OCI-LY1 (cell line): ENCODE results near the gene MIX23.

ENCODE experiments used
- H2AFZ ChIP-seq: fragments of 200-600 bp; sonication (generic), shearing (Covaris generic); 2 replicates; pipeline ENCODE4 v1.6.0; 2014; ENCODE audit warnings: antibody characterized with exemption, mild to moderate bottlenecking, low read length
- H3F3A ChIP-seq: fragments of 200-600 bp; sonication (generic), shearing (Covaris generic); 2 replicates; pipeline ENCODE4 v1.6.0; 2014; ENCODE audit warnings: mild to moderate bottlenecking, antibody characterized with exemption, low read length, moderate library complexity; ENCODE audit not compliant: insufficient read depth
- H3K27ac ChIP-seq: fragments of 200-600 bp; sonication (generic); 2 replicates; pipeline ENCODE4 v1.5.1; 2014; ENCODE audit warnings: low read length, mixed run types, mild to moderate bottlenecking, low read depth; ENCODE audit not compliant: poor library complexity, severe bottlenecking
- H3K27me3 ChIP-seq: fragments of 200-600 bp; sonication (generic); 2 replicates; pipeline ENCODE4 v1.6.0; 2014; ENCODE audit warnings: antibody characterized with exemption, mild to moderate bottlenecking, low read length, moderate library complexity; ENCODE audit not compliant: insufficient read depth
- H3K36me3 ChIP-seq: fragments of 200-600 bp; sonication (generic); 2 replicates; pipeline ENCODE4 v1.6.1; 2014; ENCODE audit warnings: mild to moderate bottlenecking, antibody characterized with exemption, low read length, moderate library complexity, mixed read lengths; ENCODE audit not compliant: insufficient read depth
- H3K4me1 ChIP-seq: fragments of 200-600 bp; sonication (generic); 2 replicates; pipeline ENCODE4 v1.5.1; 2014; ENCODE audit warnings: mild to moderate bottlenecking, low read length, moderate library complexity; ENCODE audit not compliant: insufficient read depth, severe bottlenecking
- H3K4me2 ChIP-seq: fragments of 200-600 bp; sonication (generic), shearing (Covaris generic); 2 replicates; pipeline ENCODE4 v1.6.1; 2014; ENCODE audit warnings: low read length
- H3K4me3 ChIP-seq: fragments of 200-600 bp; sonication (generic); 2 replicates; pipeline ENCODE4 v1.5.1; 2014; ENCODE audit warnings: low read length, low read depth, mild to moderate bottlenecking, mixed read lengths; ENCODE audit not compliant: poor library complexity, severe bottlenecking
- H3K79me2 ChIP-seq: fragments of 200-600 bp; shearing (Covaris generic); 2 replicates; pipeline ENCODE4 v1.6.1; 2016; ENCODE audit warnings: mixed run types, low read length, mixed read lengths; ENCODE audit not compliant: insufficient read depth
- H3K9ac ChIP-seq: fragments of 200-600 bp; sonication (generic), shearing (Covaris generic); 2 replicates; pipeline ENCODE4 v1.6.1; 2014; ENCODE audit warnings: mild to moderate bottlenecking, low read length, mixed read lengths
- H3K9me2 ChIP-seq: fragments of 200-600 bp; sonication (generic), shearing (Covaris generic); 2 replicates; pipeline ENCODE4 v1.6.1; 2014; ENCODE audit warnings: low read depth, mild to moderate bottlenecking, low read length, mixed read lengths
- H3K9me3 ChIP-seq: fragments of 200-600 bp; shearing (Covaris generic); 2 replicates; pipeline ENCODE4 v1.6.1; 2014; ENCODE audit warnings: low read length, mixed read lengths
- H4K20me1 ChIP-seq: fragments of 200-600 bp; sonication (generic), shearing (Covaris generic); 2 replicates; pipeline ENCODE4 v1.6.0; 2016; ENCODE audit warnings: mild to moderate bottlenecking, low read length; ENCODE audit not compliant: insufficient read depth
- CTCF ChIP-seq: fragments of 200-600 bp; sonication (generic), shearing (Covaris generic); IDR thresholded peaks from 2 replicates; pipeline ENCODE4 v1.5.1; 2017; ENCODE audit warnings: mild to moderate bottlenecking, antibody characterized with exemption, low read length, moderate library complexity, mixed read lengths
- EZH2 ChIP-seq: fragments of 200-600 bp; sonication (generic), shearing (Covaris generic); IDR thresholded peaks from 2 replicates; pipeline ENCODE4 v1.8.0; 2017; ENCODE audit warnings: borderline replicate concordance, mixed run types, mild to moderate bottlenecking, antibody characterized with exemption, low read length, moderate library complexity, mixed read lengths

Gene MIX23

GRCh38 chr3:122383771-122384697 lies 1.0 kb upstream of the MIX23 start, which contains the start of gene FAM162A:
Gene FAM162A (plus strand): TSS chr3:122384182. CDS start chr3:122384266, 84 bp downstream.
- TF ChIP-seq EZH2 (no peak), CTCF (peak; percentile 82)
- Histone ChIP-seq H3K9me2 (no peaks in the 10 kb centered on the region), H3K9ac (peak within 1 kb of the TSS; percentile 89), H3K4me1 (peaks cover 54% of the 10 kb centered on the region), H3K36me3 (peaks cover 19% of the 10 kb centered on the region; the same call in 1 of the 2 replicates), H4K20me1 (no peaks in the 10 kb centered on the region), H3F3A (no peaks in the 10 kb centered on the region; the same call in 1 of the 2 replicates), H2AFZ (peak within 1 kb of the TSS; percentile 90), H3K4me3 (peak within 1 kb of the TSS; percentile 89), H3K27me3 (no peaks in the 10 kb centered on the region), H3K4me2 (peak within 1 kb of the TSS; percentile 98), H3K79me2 (peaks cover 49% of the 10 kb centered on the region), H3K9me3 (no peaks in the 10 kb centered on the region), H3K27ac (peak within 1 kb of the TSS; percentile 76)

GRCh38 chr3:122377975-122378374 lies 5.1 kb downstream of the MIX23 start:
- Histone ChIP-seq H3K4me2 (no peak overlapping the region), H3K9me2 (no peaks in the 10 kb centered on the region), H3K36me3 (no peaks in the 10 kb centered on the region), H3F3A (no peaks in the 10 kb centered on the region), H4K20me1 (no peaks in the 10 kb centered on the region), H3K4me3 (no peak overlapping the region), H3K4me1 (peaks cover 21% of the 10 kb centered on the region), H2AFZ (no peak overlapping the region), H3K9me3 (no peaks in the 10 kb centered on the region), H3K9ac (no peak overlapping the region), H3K79me2 (peaks cover 37% of the 10 kb centered on the region), H3K27me3 (no peaks in the 10 kb centered on the region), H3K27ac (no peak overlapping the region)
- TF ChIP-seq CTCF (no peak), EZH2 (no peak)

- H3K4me2 ChIP-seq, result no peak overlapping the region
- H4K20me1 ChIP-seq, result no peaks in the 10 kb centered on the region
- TF ChIP-seq EZH2 (no peak), CTCF (no peak)
- no peaks in the 10 kb centered on the region for H3K9me3 ChIP-seq
- H3K36me3 ChIP-seq, result peaks cover 27% of the 10 kb centered on the region; the same call in 1 of the 2 replicates
- no peaks in the 10 kb centered on the region for H3K9me2 ChIP-seq
- no peak overlapping the region for H3K4me3 ChIP-seq
- H3F3A ChIP-seq, result no peaks in the 10 kb centered on the region
- no peak overlapping the region for H3K27ac ChIP-seq
- H3K79me2 ChIP-seq, result peaks cover 17% of the 10 kb centered on the region
- no peak overlapping the region for H2AFZ ChIP-seq
- no peaks in the 10 kb centered on the region for H3K27me3 ChIP-seq
- H3K4me1 ChIP-seq, result no peaks in the 10 kb centered on the region
- no peak overlapping the region for H3K9ac ChIP-seq
Measured at GRCh38 chr3:122374034-122374433, 9.0 kb downstream of the MIX23 start.
